A673 (cell line): ENCODE data around the gene SLAMF8. TPM values are rescaled to one million over a fixed set of nuclear protein-coding genes. Genes with fewer than 3 reads are reported as not detected.

Experiments
- BruUV-seq: library from RNA; stranded (reverse); fragments of 400-500 nt; replicated peaks from 2 replicates; lab custom pipeline; 2021; lab: Mats Ljungman, UMichigan
- CTCF ChIA-PET: fragments of 300-600 bp; sonication (Branson Sonifier 250); formaldehyde crosslinking; loops from one replicate; lab custom pipeline; 2022; ENCODE audit warnings: antibody characterized with exemption; lab: Charles Lee
- POLR2A ChIA-PET: fragments of 300-600 bp; sonication (Branson Sonifier 250); formaldehyde crosslinking; loops from one replicate; lab custom pipeline; 2022; ENCODE audit warnings: antibody characterized with exemption; ENCODE audit not compliant: low non-redundant PET; lab: Charles Lee
- DNase-seq: peaks from one replicate; pipeline ENCODE4 v3.0.0-alpha.2; 2015; ENCODE audit warnings: low spot score
- H3K27ac ChIP-seq: fragments of 200-600 bp; sonication (generic); 2 replicates; pipeline ENCODE4 v1.5.1; 2016; ENCODE audit warnings: mixed run types, low read depth, mild to moderate bottlenecking, mixed read lengths, antibody characterized with exemption, low read length; ENCODE audit not compliant: poor library complexity, severe bottlenecking
- H3K27me3 ChIP-seq: fragments of 200-600 bp; sonication (generic); replicated peaks from 2 replicates; pipeline ENCODE4 v1.6.1; 2017; ENCODE audit warnings: mixed run types, low read depth, mild to moderate bottlenecking, mixed read lengths, antibody characterized with exemption, low read length; ENCODE audit not compliant: insufficient read depth, poor library complexity
- H3K36me3 ChIP-seq: fragments of 200-600 bp; sonication (generic); 2 replicates; pipeline ENCODE4 v1.6.1; 2016; ENCODE audit warnings: mixed run types, mild to moderate bottlenecking, mixed read lengths, antibody characterized with exemption, low read length; ENCODE audit not compliant: insufficient read depth, poor library complexity, severe bottlenecking
- H3K4me1 ChIP-seq: fragments of 200-600 bp; sonication (generic); 2 replicates; pipeline ENCODE4 v1.6.1; 2017; ENCODE audit warnings: mixed run types, mild to moderate bottlenecking, mixed read lengths, antibody characterized with exemption, low read length; ENCODE audit not compliant: insufficient read depth, poor library complexity, severe bottlenecking
- H3K4me3 ChIP-seq: fragments of 200-600 bp; sonication (generic); 2 replicates; pipeline ENCODE4 v1.5.1; 2016; ENCODE audit warnings: low read depth, mixed run types, mild to moderate bottlenecking, mixed read lengths, low read length; ENCODE audit not compliant: poor library complexity, severe bottlenecking
- H3K9me3 ChIP-seq: fragments of 200-600 bp; sonication (generic); 2 replicates; pipeline ENCODE4 v1.6.1; 2016; ENCODE audit warnings: mixed run types, low read depth, mild to moderate bottlenecking, mixed read lengths, antibody characterized with exemption, low read length; ENCODE audit not compliant: poor library complexity, severe bottlenecking
- EZH2 ChIP-seq: fragments of 200-600 bp; sonication (generic); IDR thresholded peaks from 2 replicates; pipeline ENCODE4 v1.6.1; 2017; ENCODE audit warnings: borderline replicate concordance, low read depth, mild to moderate bottlenecking, mixed read lengths, antibody characterized with exemption, low read length; ENCODE audit not compliant: poor library complexity, severe bottlenecking
- intact Hi-C: fragments of 100-400 bp; cut with micrococcal nuclease; formaldehyde crosslinking; loops from one replicate; pipeline ENCODE4 v1.10.0; 2022; ENCODE audit not compliant: unreplicated experiment
- total RNA-seq: library from RNA; stranded (reverse); gene quantifications from 2 replicates; pipeline ENCODE4 v1.2.3, GENCODE V29; 2021
- TF ChIP-seq, protein P1 (sequence below): fragments of 300-800, 200-600 bp; sonication (generic); conservative IDR thresholded peaks from 2 replicates; pipeline ENCODE4 v1.5.1; 2017; ENCODE audit warnings: low read depth, mild to moderate bottlenecking, antibody characterized with exemption, low read length, moderate library complexity, mixed read lengths

Gene SLAMF8
- total RNA-seq, 1 experiment from 2014 or later: not detected

DNA sequence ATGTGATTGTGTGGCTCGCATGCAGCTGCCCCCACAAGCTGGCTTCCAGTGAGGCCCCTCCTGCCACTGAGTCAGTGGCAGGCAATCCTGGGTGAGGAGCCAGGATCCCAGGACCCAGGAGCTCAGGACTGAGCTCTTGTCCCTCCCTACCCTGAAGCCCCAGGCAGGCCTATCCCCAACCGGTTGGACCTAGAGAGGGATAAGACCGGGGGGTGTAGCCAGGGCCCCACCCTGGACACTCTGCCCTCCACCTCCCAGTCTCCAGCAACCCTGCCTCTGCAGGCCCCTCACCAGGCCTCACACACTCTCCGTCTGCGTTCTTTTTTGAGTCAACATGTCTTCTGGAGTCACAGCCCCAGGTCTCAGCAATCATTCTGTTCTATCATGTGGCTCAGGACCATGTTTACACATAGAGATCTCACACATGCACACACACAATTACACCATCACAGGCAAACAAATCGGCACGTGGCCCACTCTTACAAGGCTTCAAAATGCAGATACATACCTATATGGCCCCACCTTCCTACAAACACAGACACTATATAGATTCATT is 33.2 kb downstream of the SLAMF8 start:
- no peak for TF ChIP-seq EZH2
- TF ChIP-seq, protein P1, sequence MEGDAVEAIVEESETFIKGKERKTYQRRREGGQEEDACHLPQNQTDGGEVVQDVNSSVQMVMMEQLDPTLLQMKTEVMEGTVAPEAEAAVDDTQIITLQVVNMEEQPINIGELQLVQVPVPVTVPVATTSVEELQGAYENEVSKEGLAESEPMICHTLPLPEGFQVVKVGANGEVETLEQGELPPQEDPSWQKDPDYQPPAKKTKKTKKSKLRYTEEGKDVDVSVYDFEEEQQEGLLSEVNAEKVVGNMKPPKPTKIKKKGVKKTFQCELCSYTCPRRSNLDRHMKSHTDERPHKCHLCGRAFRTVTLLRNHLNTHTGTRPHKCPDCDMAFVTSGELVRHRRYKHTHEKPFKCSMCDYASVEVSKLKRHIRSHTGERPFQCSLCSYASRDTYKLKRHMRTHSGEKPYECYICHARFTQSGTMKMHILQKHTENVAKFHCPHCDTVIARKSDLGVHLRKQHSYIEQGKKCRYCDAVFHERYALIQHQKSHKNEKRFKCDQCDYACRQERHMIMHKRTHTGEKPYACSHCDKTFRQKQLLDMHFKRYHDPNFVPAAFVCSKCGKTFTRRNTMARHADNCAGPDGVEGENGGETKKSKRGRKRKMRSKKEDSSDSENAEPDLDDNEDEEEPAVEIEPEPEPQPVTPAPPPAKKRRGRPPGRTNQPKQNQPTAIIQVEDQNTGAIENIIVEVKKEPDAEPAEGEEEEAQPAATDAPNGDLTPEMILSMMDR: no peak
- POLR2A ChIA-PET: no interaction called here
- intact Hi-C loops: no loop called here
- Histone ChIP-seq H3K27me3 (no peaks in the 10 kb centered on the region), H3K27ac (no peak overlapping the region), H3K4me1 (no peaks in the 10 kb centered on the region), H3K4me3 (no peak overlapping the region), H3K36me3 (no peaks in the 10 kb centered on the region), H3K9me3 (no peaks in the 10 kb centered on the region)
- no peak for DNase-seq
- CTCF ChIA-PET: no interaction called here
- no TSS peak for BruUV-seq

DNA sequence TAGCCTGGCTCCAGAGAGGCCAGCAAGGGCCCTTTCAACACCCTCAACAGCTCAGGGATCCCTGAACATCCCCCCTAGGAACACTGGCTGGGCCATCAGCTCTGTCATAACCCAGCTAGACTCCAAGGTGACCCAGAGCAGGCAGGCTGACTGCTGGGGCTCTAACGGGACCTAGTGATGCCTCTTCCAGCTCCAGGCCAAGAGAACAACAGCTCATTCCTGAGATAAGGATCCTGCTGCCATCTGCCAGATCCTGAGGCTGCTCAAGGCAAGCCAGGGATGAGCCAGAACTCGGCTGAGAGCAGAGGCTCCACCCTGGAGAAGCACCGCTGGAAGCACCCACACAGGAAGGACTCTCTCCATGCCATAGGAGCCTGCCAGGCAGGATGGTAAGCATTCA is 33.8 kb downstream of the SLAMF8 start:
- no peaks in the 10 kb centered on the region for H3K27me3 ChIP-seq
- CTCF ChIA-PET: no interaction called here

DNA sequence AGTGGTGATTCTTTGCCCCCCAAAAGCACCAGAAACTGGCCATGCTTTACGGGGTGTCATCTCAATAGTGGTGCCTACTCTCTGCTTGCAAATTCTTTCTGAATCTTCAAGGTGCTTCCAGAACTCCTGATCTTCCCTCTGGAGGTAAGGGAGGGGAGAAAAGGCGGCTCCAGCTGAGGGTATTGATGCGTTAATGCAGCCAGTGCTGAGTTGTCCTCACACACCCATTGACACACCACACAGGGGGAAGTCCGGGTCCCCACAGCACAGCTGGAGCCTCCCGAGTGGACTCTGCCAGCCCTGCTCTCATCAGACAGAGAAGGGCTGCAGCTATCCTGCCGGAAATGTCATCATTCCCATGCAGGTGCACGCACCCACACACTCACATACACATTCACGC is 34.5 kb downstream of the SLAMF8 start:
- DNase-seq: no peak
- ChIA-PET CTCF (no interaction called here), POLR2A (no interaction called here)
- no peak for TF ChIP-seq EZH2
- TF ChIP-seq, protein P1: no peak
- no TSS peak for BruUV-seq
- no peak overlapping the region for H3K4me3 ChIP-seq
- H3K27me3 ChIP-seq: no peaks in the 10 kb centered on the region
- no peaks in the 10 kb centered on the region for H3K9me3 ChIP-seq
- H3K27ac ChIP-seq: no peak overlapping the region
- intact Hi-C loops: no loop called here
- H3K4me1 ChIP-seq: no peaks in the 10 kb centered on the region
- no peaks in the 10 kb centered on the region for H3K36me3 ChIP-seq

More for the DNA sequence above, 33.8 kb downstream of the SLAMF8 start:
- Histone ChIP-seq H3K27ac (no peak overlapping the region), H3K36me3 (no peaks in the 10 kb centered on the region), H3K4me3 (no peak overlapping the region), H3K9me3 (no peaks in the 10 kb centered on the region), H3K4me1 (no peaks in the 10 kb centered on the region)
- BruUV-seq: no TSS peak
- POLR2A ChIA-PET: no interaction called here
- DNase-seq: no peak
- intact Hi-C loops: no loop called here
- TF ChIP-seq EZH2: no peak
- TF ChIP-seq, protein P1: no peak
